Stomach (tissue), 9 donors: ENCODE data around the gene ADGRL3. TPM values are rescaled to one million over a fixed set of nuclear protein-coding genes. Genes with fewer than 3 reads are reported as not detected.

ENCODE experiments used
- DNase-seq, 2 donors: peaks; one replicate each; pipeline versions ENCODE4 v3.0.0 to v3.0.0-alpha.2; 2013 to 2019
- H3K27ac ChIP-seq, 5 donors: fragments of 200-600 bp in 4 of 5; sonication (generic) in 4 of 5; one replicate each; pipeline ENCODE4 v1.5.1; 2013 to 2019; ENCODE audit warnings: mild to moderate bottlenecking in 1 of 5, moderate library complexity in 1 of 5
- H3K27me3 ChIP-seq, 3 donors: fragments of 200-600 bp; sonication (generic); one replicate each; pipeline ENCODE4 v1.5.1; 2017 to 2019; ENCODE audit warnings: mixed run types in 1 of 3
- H3K36me3 ChIP-seq, 4 donors: fragments of 200-600 bp; sonication (generic); 1 replicate in 3 of 4; 2 replicates in 1 of 4; pipeline ENCODE4 v1.5.1; 2016 to 2019
- H3K4me1 ChIP-seq, 4 donors: fragments of 200-600 bp; sonication (generic); one replicate each; pipeline ENCODE4 v1.5.1; 2016 to 2019
- H3K4me3 ChIP-seq, 4 donors: fragments of 200-600 bp; sonication (generic) in 3 of 4; one replicate each; pipeline ENCODE4 v1.5.1; 2016 to 2019; ENCODE audit warnings: mild to moderate bottlenecking in 1 of 4
- H3K9me3 ChIP-seq, 4 donors: fragments of 200-600 bp; sonication (generic); one replicate each; pipeline ENCODE4 v1.5.1; 2016 to 2019
- EP300 ChIP-seq: sonication (generic); formaldehyde crosslinking; IDR thresholded peaks from one replicate; pipeline ENCODE4 v1.6.1; 2017; ENCODE audit warnings: antibody characterized with exemption
- POLR2A ChIP-seq, 4 donors: fragments of 450-650 bp; IDR thresholded peaks; one replicate each; pipeline ENCODE4 v1.6.1; 2016; ENCODE audit warnings: antibody characterized with exemption in 4 of 4, control low read depth in 2 of 4, mild to moderate bottlenecking in 1 of 4, moderate library complexity in 1 of 4
- POLR2AphosphoS5 ChIP-seq, 3 donors: sonication (generic); formaldehyde crosslinking; IDR thresholded peaks; one replicate each; pipeline ENCODE4 v1.6.1; 2016; ENCODE audit warnings: antibody characterized with exemption in 3 of 3
- WGBS, 5 donors: extraction: QIAGEN DNeasy Blood & Tissue Kit in 3 of 5; methylation state at CpG; one replicate each; pipeline versions ENCODE4 v1.1.5 to v1.1.7; 2013 to 2018; 5-methylcytosine and 5-hydroxymethylcytosine counted together
- intact Hi-C: fragments of 100-400 bp; cut with DNase I; formaldehyde crosslinking; loops from one replicate; pipeline ENCODE4 v1.15.1; 2023; ENCODE audit warnings: low total_unique reads
- polyA plus RNA-seq, 3 donors: library from polyadenylated mRNA; stranded (reverse); fragments of 200-250 nt; gene quantifications; one replicate each; pipeline ENCODE4 v1.2.3, GENCODE V29; 2013
- total RNA-seq, 5 donors: library from RNA; depleted of rRNA; stranded (reverse); fragments of >200 nt; gene quantifications; one replicate each; pipeline versions ENCODE4 v1.1.0 to v1.2.3, GENCODE V29; 2014 to 2016
- TF ChIP-seq, protein P1 (sequence below), 7 experiments: fragments of 450-650 bp in 4 of 7; fragments of 200-600 bp in 3 of 7; sonication (generic) in 3 of 7; IDR thresholded peaks; one replicate each; pipeline ENCODE4 v1.5.1; 2016 to 2019; ENCODE audit warnings: antibody characterized with exemption in 7 of 7, control low read depth in 2 of 7, mild to moderate bottlenecking in 1 of 7
- donor health status: healthy with polysubstance abuse.
- donor health status: Bipolar disorder and iron deficiency.
- donor health status: healthy.

The ADGRL3 gene
- total and polyA plus RNA-seq, 8 donors = 0.48 to 109 (median 3.9) TPM

DNA sequence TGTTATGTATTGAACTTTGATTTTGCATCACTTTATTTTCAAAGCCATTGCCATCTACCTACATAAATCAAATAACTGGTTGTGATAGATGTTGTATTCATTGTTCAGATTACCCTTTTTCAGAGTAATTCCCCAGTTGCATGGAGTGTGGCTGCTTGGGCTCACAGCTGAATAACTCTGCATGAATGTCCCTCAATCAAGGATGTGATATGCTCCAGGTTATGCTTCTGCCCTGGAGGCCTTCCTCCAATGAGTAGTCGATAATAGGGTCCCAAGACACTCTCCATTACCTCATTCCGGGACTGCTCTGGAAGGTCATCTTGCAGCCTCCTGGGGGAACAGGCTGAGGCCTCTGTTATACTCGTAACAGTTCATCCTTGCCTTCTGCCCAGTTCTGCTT lies 251.8 kb downstream of the ADGRL3 start:
- Histone ChIP-seq H3K27me3 (no peaks in the 10 kb centered on the region), H3K4me1 (peaks cover 0 to 34% (median 5%) of the 10 kb centered on the region in 4 donors), H3K36me3 (no peaks in the 10 kb centered on the region), H3K4me3 (no peak overlapping the region), H3K9me3 (no peaks in the 10 kb centered on the region), H3K27ac (no peak overlapping the region)
- DNase-seq = no peak
- intact Hi-C loops = no loop called here
- no peak for TF ChIP-seq POLR2AphosphoS5 (IDR thresholded peaks at IDR 0.05)
- TF ChIP-seq, protein P1, sequence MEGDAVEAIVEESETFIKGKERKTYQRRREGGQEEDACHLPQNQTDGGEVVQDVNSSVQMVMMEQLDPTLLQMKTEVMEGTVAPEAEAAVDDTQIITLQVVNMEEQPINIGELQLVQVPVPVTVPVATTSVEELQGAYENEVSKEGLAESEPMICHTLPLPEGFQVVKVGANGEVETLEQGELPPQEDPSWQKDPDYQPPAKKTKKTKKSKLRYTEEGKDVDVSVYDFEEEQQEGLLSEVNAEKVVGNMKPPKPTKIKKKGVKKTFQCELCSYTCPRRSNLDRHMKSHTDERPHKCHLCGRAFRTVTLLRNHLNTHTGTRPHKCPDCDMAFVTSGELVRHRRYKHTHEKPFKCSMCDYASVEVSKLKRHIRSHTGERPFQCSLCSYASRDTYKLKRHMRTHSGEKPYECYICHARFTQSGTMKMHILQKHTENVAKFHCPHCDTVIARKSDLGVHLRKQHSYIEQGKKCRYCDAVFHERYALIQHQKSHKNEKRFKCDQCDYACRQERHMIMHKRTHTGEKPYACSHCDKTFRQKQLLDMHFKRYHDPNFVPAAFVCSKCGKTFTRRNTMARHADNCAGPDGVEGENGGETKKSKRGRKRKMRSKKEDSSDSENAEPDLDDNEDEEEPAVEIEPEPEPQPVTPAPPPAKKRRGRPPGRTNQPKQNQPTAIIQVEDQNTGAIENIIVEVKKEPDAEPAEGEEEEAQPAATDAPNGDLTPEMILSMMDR (IDR thresholded peaks at IDR 0.05) = no peak
- no peak for TF ChIP-seq EP300
- TF ChIP-seq POLR2A (IDR thresholded peaks at IDR 0.05) = no peak
- WGBS, 5 donors = 76 to 89% (median 82%) methylated on average over 3 of the region's 3 CpGs

DNA sequence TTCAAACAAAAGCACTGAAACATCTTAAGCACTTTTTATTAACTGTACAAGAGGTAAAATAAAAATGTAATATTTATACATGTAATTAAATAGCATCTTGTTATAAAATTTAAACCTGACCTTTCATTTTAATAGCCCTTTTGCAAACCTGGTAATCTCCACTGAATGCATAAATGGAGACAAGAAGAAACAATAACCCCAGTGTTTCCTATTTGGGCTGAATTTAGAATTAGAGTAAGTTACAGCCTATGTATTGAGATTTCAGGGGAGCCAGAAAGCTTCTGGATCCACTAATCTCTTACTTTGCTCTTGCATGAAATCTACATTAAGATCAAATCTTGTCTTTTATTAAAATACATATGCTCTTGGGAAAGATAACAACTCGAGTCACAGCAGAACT lies 261.8 kb downstream of the ADGRL3 start:
- Histone ChIP-seq H3K27me3 (no peaks in the 10 kb centered on the region), H3K27ac (peak overlapping the region in 2 of 5 donors; percentile 9 to 31), H3K4me1 (peaks cover 0 to 18% (median 12%) of the 10 kb centered on the region in 4 donors), H3K9me3 (no peaks in the 10 kb centered on the region), H3K36me3 (no peaks in the 10 kb centered on the region), H3K4me3 (no peak overlapping the region)
- TF ChIP-seq POLR2AphosphoS5 (IDR thresholded peaks at IDR 0.05) = no peak
- TF ChIP-seq, protein P1 (IDR thresholded peaks at IDR 0.05) = no peak
- TF ChIP-seq EP300 = no peak
- no peak for TF ChIP-seq POLR2A (IDR thresholded peaks at IDR 0.05)
- intact Hi-C loops = no loop called here
- WGBS, 5 donors = 28 to 56% (median 35%) methylated on average over 1 of the region's 1 CpG
- no peak for DNase-seq

DNA sequence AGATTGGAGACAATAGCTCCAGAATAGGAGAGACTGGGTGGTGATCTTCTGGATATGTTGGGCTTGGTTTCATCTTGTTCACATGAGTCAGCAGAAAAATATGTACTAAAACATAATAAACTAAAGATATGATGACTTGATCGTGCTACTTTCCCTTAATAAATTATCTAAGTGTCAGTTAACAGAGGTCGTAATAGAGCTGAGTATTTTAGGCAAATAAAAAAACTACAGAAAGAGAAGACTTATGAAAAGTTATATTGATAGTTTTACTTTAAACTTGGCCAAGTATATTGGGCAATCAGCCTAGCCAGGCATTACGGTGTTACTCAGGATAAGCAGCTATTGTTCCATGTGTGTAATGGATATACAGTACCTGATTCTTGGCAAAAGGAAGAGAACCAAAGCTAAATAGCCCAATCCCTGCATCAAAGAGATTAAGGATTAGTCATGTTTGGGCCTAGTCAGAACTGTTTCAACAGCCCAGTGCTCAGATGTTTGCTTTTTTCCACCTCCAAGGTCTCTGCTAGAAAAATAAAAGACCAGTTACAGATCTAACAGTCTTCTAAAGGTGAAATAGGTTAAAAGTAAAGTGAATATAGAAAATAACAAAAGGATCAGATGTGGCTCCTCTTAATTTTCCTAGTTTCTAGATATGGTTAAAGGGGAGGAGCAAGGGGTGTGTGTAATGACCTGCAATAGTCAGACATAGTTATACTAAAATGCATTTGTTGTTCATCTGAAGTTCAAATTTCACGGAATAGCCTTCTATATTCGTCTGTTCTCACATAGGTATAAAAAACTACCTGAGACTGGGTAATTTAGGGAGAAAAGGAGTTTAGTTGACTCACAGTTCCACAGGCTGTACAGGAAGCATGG lies 262.6 kb downstream of the ADGRL3 start:
- H3K9me3 ChIP-seq = no peaks in the 10 kb centered on the region
- H3K27ac ChIP-seq = peak overlapping the region in 3 of 5 donors; percentile 10 to 31 (median 25)
- peak in 1 of 3 donors; percentile 85 for TF ChIP-seq POLR2AphosphoS5 (IDR thresholded peaks at IDR 0.05)
- TF ChIP-seq, protein P1 (IDR thresholded peaks at IDR 0.05) = no peak
- TF ChIP-seq EP300 = no peak
- peaks cover 0 to 18% (median 12%) of the 10 kb centered on the region in 4 donors for H3K4me1 ChIP-seq
- 24 to 33% (median 28%) methylated on average over 5 of the region's 5 CpGs for WGBS, 5 donors
- H3K36me3 ChIP-seq = no peaks in the 10 kb centered on the region
- intact Hi-C loops = no loop called here
- no peak overlapping the region for H3K4me3 ChIP-seq
- no peaks in the 10 kb centered on the region for H3K27me3 ChIP-seq
- DNase-seq = peak; percentile 28 to 33

DNA sequence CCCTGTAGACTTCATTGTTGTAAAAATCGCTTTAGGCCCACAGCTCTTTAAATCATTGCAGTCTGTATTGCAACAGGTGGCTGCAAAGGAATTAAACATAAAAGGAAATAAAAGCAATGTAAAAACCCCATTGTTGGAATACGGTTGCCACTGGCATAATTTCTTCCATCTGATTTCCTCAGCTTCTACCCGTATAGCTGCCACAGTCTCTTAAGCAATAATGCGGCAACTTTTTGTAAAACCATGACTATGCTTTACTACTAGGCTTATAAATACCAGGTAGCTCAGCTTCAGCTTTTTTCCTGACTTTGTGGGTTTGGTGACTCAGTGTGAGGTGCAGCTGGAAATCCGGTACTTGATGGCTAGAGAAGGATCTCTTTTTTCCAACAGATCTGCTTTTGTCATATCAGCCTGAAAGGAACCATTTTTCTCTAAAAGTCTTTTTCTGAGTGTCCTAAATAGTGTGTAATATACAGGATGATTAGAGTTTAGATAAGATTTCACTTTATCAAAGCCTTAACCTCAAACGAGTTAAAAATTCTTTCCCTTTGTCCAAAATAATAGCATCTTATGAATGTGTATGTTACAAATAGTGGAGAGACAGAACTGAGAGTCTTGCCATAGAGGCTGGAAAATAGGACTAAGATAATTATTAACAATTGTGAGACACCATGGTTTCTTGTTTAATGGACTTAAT lies 268.0 kb downstream of the ADGRL3 start:
- 61 to 77% (median 72%) methylated on average over 6 of the region's 6 CpGs for WGBS, 5 donors
- Histone ChIP-seq H3K4me3 (no peak overlapping the region), H3K27ac (no peak overlapping the region), H3K4me1 (peaks cover 0 to 2% (median 1%) of the 10 kb centered on the region in 4 donors), H3K36me3 (no peaks in the 10 kb centered on the region), H3K27me3 (no peaks in the 10 kb centered on the region), H3K9me3 (no peaks in the 10 kb centered on the region)
- intact Hi-C loops = no loop called here
- no peak for DNase-seq
- TF ChIP-seq EP300 (no peak), POLR2A (IDR thresholded peaks at IDR 0.05) (no peak), POLR2AphosphoS5 (IDR thresholded peaks at IDR 0.05) (no peak)
- TF ChIP-seq, protein P1 (IDR thresholded peaks at IDR 0.05) = no peak
